ENCODE results near the gene SLC30A7.

SLC30A7 gene

GRCh38 chr1:101030881-101031280 is 135.0 kb downstream of the SLC30A7 start:
- no peak for DNase-seq
